ENCODE data around the gene NHSL1. TPM values are rescaled to one million over a fixed set of nuclear protein-coding genes. Genes with fewer than 3 reads are reported as not detected.

Gene NHSL1
- total RNA-seq, 4 donors from 2014 or later = 73.2 to 117 (median 98.0) TPM

DNA sequence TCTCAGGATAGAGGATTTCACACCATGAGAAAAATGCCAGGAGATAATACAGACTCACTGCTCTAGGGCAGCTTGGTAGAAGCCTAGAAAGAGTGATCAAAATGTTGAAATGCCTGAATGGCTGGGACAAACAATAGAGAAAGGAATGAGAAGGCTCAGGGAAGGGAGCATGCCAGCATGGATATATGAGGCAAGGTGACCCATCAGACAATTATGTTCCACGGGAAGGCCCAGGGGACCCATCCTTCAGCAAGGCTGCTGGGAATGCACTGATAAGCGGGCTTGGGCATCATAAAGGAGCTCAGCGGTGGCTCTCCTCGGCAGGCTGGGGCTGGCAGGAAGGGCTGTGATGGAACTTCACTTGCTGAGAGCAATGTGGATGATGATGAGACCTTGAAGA is 83.1 kb downstream of the NHSL1 start:
- no peak for TF ChIP-seq EP300 (IDR thresholded peaks at IDR 0.05; ENCODE audit: low read depth)
- no peak for TF ChIP-seq POLR2AphosphoS5 (IDR thresholded peaks at IDR 0.05)
- no peak for TF ChIP-seq POLR2A (IDR thresholded peaks at IDR 0.05)
- TF ChIP-seq, protein P1, sequence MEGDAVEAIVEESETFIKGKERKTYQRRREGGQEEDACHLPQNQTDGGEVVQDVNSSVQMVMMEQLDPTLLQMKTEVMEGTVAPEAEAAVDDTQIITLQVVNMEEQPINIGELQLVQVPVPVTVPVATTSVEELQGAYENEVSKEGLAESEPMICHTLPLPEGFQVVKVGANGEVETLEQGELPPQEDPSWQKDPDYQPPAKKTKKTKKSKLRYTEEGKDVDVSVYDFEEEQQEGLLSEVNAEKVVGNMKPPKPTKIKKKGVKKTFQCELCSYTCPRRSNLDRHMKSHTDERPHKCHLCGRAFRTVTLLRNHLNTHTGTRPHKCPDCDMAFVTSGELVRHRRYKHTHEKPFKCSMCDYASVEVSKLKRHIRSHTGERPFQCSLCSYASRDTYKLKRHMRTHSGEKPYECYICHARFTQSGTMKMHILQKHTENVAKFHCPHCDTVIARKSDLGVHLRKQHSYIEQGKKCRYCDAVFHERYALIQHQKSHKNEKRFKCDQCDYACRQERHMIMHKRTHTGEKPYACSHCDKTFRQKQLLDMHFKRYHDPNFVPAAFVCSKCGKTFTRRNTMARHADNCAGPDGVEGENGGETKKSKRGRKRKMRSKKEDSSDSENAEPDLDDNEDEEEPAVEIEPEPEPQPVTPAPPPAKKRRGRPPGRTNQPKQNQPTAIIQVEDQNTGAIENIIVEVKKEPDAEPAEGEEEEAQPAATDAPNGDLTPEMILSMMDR (IDR thresholded peaks at IDR 0.05) = no peak
- WGBS, 2 donors (ENCODE audit: low coverage in 1 of 2) = 91% methylated on average over 4 of the region's 4 CpGs; no CpG with 5 or more reads in 1 of the 2 donors
- intact Hi-C loops (cut with DNase I; ENCODE audit: low total_unique reads) (no loop called here), in situ Hi-C loops (cut with MboI; ENCODE audit: low pct_ligation_motif_present in 1 of 4, low pct_unique_long_range_greater_than_20kb in 1 of 4, low sequenced_read_pairs in 3 of 4) (loop anchor here in 3 of 4 donors (25.0 kb wide), 2 partner anchors 304 to 346 kb away; partner anchors contain the start of genes CCDC28A (in 2 of the 3) and PERP (in 2 of the 3))
- Histone ChIP-seq H3K36me3 (peaks cover 0 to 25% (median 11%) of the 10 kb centered on the region in 4 donors), H3K27me3 (no peaks in the 10 kb centered on the region), H3K4me1 (peaks cover 0 to 2% (median 0%) of the 10 kb centered on the region in 4 donors), H3K9me3 (no peaks in the 10 kb centered on the region), H3K27ac (no peak overlapping the region), H3K4me3 (no peak overlapping the region)
- DNase-seq = no peak

GRCh38 chr6:138415125-138415524 is 84.2 kb downstream of the NHSL1 start:
- H3K27ac ChIP-seq = no peak overlapping the region
- intact Hi-C loops (cut with DNase I; ENCODE audit: low total_unique reads) (no loop called here), in situ Hi-C loops (cut with MboI; ENCODE audit: low pct_ligation_motif_present in 1 of 4, low pct_unique_long_range_greater_than_20kb in 1 of 4, low sequenced_read_pairs in 3 of 4) (loop anchor here in 3 of 4 donors (25.0 kb wide), 2 partner anchors 303 to 347 kb away; partner anchors contain the start of genes CCDC28A (in 2 of the 3) and PERP (in 2 of the 3))
- no peak overlapping the region for H3K4me3 ChIP-seq
- WGBS, 2 donors (ENCODE audit: low coverage in 1 of 2) = 92 to 94% methylated on average over 5 of the region's 5 CpGs
- H3K4me1 ChIP-seq = peaks cover 0 to 11% (median 0%) of the 10 kb centered on the region in 4 donors
- TF ChIP-seq POLR2A (IDR thresholded peaks at IDR 0.05) (no peak), EP300 (IDR thresholded peaks at IDR 0.05; ENCODE audit: low read depth) (no peak), POLR2AphosphoS5 (IDR thresholded peaks at IDR 0.05) (no peak)
- TF ChIP-seq, protein P1 (IDR thresholded peaks at IDR 0.05) = no peak
- H3K9me3 ChIP-seq = no peaks in the 10 kb centered on the region
- peaks cover 0 to 25% (median 12%) of the 10 kb centered on the region in 4 donors for H3K36me3 ChIP-seq
- DNase-seq = no peak
- no peaks in the 10 kb centered on the region for H3K27me3 ChIP-seq

DNA sequence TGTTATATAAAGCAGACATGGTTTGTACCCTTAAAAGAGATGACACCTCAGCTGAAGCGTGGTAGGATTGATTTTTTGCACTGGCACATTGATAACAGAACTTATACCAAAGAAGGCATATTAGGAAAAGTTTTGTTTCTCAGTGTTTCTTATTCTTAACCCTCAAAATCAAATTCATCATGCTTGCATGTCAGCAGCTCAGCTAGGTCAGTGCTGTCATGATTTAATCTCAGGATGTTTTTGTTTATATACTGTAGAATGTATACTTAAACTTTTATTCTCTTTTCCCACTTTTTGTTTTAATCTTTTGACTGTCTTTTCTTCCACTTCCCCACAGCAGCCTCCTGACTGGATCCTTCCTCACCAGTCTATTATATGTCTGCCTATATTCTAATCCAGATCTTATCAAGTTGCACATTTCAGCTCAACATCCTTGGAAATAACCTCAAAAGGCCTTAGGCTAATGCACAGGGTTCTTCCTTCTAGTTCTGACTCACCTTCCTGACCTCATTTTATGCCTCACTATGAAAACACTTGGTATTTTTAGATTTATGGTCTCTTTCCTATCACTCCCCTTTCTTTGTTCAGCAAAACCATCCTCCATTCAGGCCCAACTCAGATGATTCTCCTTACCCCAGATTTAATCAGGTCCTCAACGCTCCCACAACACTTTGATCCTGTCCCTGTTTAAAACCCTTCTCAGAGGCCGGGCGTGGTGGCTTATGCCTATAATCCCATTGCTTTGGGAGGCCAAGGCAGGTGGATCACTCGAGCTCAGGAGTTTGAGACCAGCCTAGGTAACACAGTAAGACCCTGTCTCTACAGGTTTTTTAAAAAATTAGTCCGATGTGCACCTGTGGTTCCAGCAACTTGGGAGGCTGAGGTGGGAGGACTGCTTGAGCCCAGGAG is 88.1 kb downstream of the NHSL1 start:
- H3K27me3 ChIP-seq = no peaks in the 10 kb centered on the region
- H3K4me3 ChIP-seq = no peak overlapping the region
- H3K4me1 ChIP-seq = peaks cover 0 to 16% (median 0%) of the 10 kb centered on the region in 4 donors
- DNase-seq = no peak
- in situ Hi-C loops (cut with MboI; ENCODE audit: low pct_ligation_motif_present in 1 of 4, low pct_unique_long_range_greater_than_20kb in 1 of 4, low sequenced_read_pairs in 3 of 4) (loop anchor here in 3 of 4 donors (25.0 kb wide), 2 partner anchors 299 to 351 kb away; partner anchors contain the start of genes CCDC28A (in 2 of the 3) and PERP (in 2 of the 3)), intact Hi-C loops (cut with DNase I; ENCODE audit: low total_unique reads) (no loop called here)
- TF ChIP-seq, protein P1 (IDR thresholded peaks at IDR 0.05) = no peak
- TF ChIP-seq POLR2A (IDR thresholded peaks at IDR 0.05) (no peak), EP300 (IDR thresholded peaks at IDR 0.05; ENCODE audit: low read depth) (no peak), POLR2AphosphoS5 (IDR thresholded peaks at IDR 0.05) (no peak)
- peaks cover 0 to 48% (median 19%) of the 10 kb centered on the region in 4 donors for H3K36me3 ChIP-seq
- H3K27ac ChIP-seq = no peak overlapping the region
- WGBS, 2 donors (ENCODE audit: low coverage in 1 of 2) = 73 to 80% methylated on average over 2 to 6 of the region's 6 CpGs
- no peaks in the 10 kb centered on the region for H3K9me3 ChIP-seq

Measured in transverse colon (tissue), 4 donors.